ENCODE measurements around the gene GAD1. TPM values are rescaled to one million over a fixed set of nuclear protein-coding genes. Genes with fewer than 3 reads are reported as not detected.

Gene GAD1
- total RNA-seq, 1 donor from 2014 or later = 0.57 TPM

- DNase-seq (ENCODE audit: low spot score) = no peak
These were observed 28.7 kb downstream of the GAD1 start for GRCh38 chr2:170845343-170845742.

- no peak for DNase-seq (ENCODE audit: low spot score)
These were observed 29.6 kb downstream of the GAD1 start for GRCh38 chr2:170846314-170846713.

- DNase-seq (ENCODE audit: low spot score) = no peak
These were observed 31.0 kb downstream of the GAD1 start for GRCh38 chr2:170847716-170848115.

- no peak for DNase-seq (ENCODE audit: low spot score)
These were observed 31.9 kb downstream of the GAD1 start for GRCh38 chr2:170848587-170848986.

GRCh38 chr2:170850251-170850650 is 33.6 kb downstream of the GAD1 start:
- DNase-seq (ENCODE audit: low spot score) = no peak

- no peak for DNase-seq (ENCODE audit: low spot score)
These were observed 34.9 kb downstream of the GAD1 start for GRCh38 chr2:170851635-170852034.

- DNase-seq (ENCODE audit: low spot score) = no peak
These were observed 39.4 kb downstream of the GAD1 start for GRCh38 chr2:170856066-170856465.

GRCh38 chr2:170862286-170862902 is 45.7 kb downstream of the GAD1 start:
- DNase-seq (ENCODE audit: low spot score) = no peak

- no peak for DNase-seq (ENCODE audit: low spot score)
These were observed 46.4 kb downstream of the GAD1 start for GRCh38 chr2:170863087-170863486.

- no peak for DNase-seq (ENCODE audit: low spot score)
These were observed 52.3 kb downstream of the GAD1 start for GRCh38 chr2:170869036-170869435.

GRCh38 chr2:170869461-170869860 is 52.8 kb downstream of the GAD1 start:
- no peak for DNase-seq (ENCODE audit: low spot score)

- DNase-seq (ENCODE audit: low spot score) = peak; percentile 73
These were observed 56.5 kb downstream of the GAD1 start for GRCh38 chr2:170873035-170873692.

- no peak for DNase-seq (ENCODE audit: low spot score)
These were observed 61.4 kb downstream of the GAD1 start for GRCh38 chr2:170878066-170878465.

GRCh38 chr2:170878505-170878904 is 61.8 kb downstream of the GAD1 start:
- no peak for DNase-seq (ENCODE audit: low spot score)

- no peak for DNase-seq (ENCODE audit: low spot score)
These were observed 65.2 kb downstream of the GAD1 start for GRCh38 chr2:170881840-170882239.

GRCh38 chr2:170882758-170883157 is 66.1 kb downstream of the GAD1 start:
- no peak for DNase-seq (ENCODE audit: low spot score)

- no peak for DNase-seq (ENCODE audit: low spot score)
These were observed 67.0 kb downstream of the GAD1 start for GRCh38 chr2:170883683-170884082.

- DNase-seq (ENCODE audit: low spot score) = no peak
These were observed 68.6 kb downstream of the GAD1 start for GRCh38 chr2:170885130-170885791.

GRCh38 chr2:170886386-170886785 is 69.7 kb downstream of the GAD1 start:
- no peak for DNase-seq (ENCODE audit: low spot score)

- no peak for DNase-seq (ENCODE audit: low spot score)
These were observed 70.8 kb downstream of the GAD1 start for GRCh38 chr2:170887496-170887895.

- DNase-seq (ENCODE audit: low spot score) = no peak
These were observed 71.2 kb downstream of the GAD1 start for GRCh38 chr2:170887896-170888295.

GRCh38 chr2:170891893-170892292 is 75.2 kb downstream of the GAD1 start:
- no peak for DNase-seq (ENCODE audit: low spot score)

- no peak for DNase-seq (ENCODE audit: low spot score)
These were observed 75.8 kb downstream of the GAD1 start for GRCh38 chr2:170892391-170892951.
